H9 (cell line): ENCODE data around the gene WRAP73. TPM values are rescaled to one million over a fixed set of nuclear protein-coding genes. Genes with fewer than 3 reads are reported as not detected.
"Not testable (repeated sequence)": the region's sequence is repeated elsewhere in the genome, so short reads cannot be mapped to it uniquely, and the experiment has no call there.

Experiments used
- DNase-seq: peaks from one replicate; pipeline ENCODE4 v3.0.0-alpha.2; 2017
- H2AFZ ChIP-seq: one replicate; pipeline ENCODE4 v1.6.1; 2013; ENCODE audit warnings: mild to moderate bottlenecking, low read length, control low read depth, moderate library complexity
- H2AK5ac ChIP-seq: 2 replicates; pipeline ENCODE4 v1.6.1; 2013; ENCODE audit warnings: low read length, control low read depth, mixed read lengths; ENCODE audit not compliant: insufficient read length
- H2BK120ac ChIP-seq: one replicate; pipeline ENCODE4 v1.6.1; 2013; ENCODE audit warnings: low read depth, mild to moderate bottlenecking, low read length, control low read depth, inconsistent platforms; ENCODE audit not compliant: poor library complexity, severe bottlenecking
- H2BK12ac ChIP-seq: 2 replicates; pipeline ENCODE4 v1.6.1; 2013; ENCODE audit warnings: low read length, control low read depth, mixed read lengths, low read depth; ENCODE audit not compliant: insufficient read length
- H2BK15ac ChIP-seq: 2 replicates; pipeline ENCODE4 v1.6.1; 2013; ENCODE audit warnings: low read depth, low read length, control low read depth
- H2BK20ac ChIP-seq: one replicate; pipeline ENCODE4 v1.6.1; 2013; ENCODE audit warnings: low read depth, mild to moderate bottlenecking, low read length, control low read depth, inconsistent platforms; ENCODE audit not compliant: poor library complexity, severe bottlenecking
- H2BK5ac ChIP-seq: 2 replicates; pipeline ENCODE4 v1.6.1; 2013; ENCODE audit warnings: low read length, control low read depth, mixed read lengths; ENCODE audit not compliant: insufficient read length
- H3K14ac ChIP-seq: 2 replicates; pipeline ENCODE4 v1.6.1; 2013; ENCODE audit warnings: low read length, control low read depth; ENCODE audit not compliant: insufficient read depth
- H3K18ac ChIP-seq: 2 replicates; pipeline ENCODE4 v1.6.1; 2013; ENCODE audit warnings: low read depth, mild to moderate bottlenecking, mixed read lengths, low read length, control low read depth; ENCODE audit not compliant: insufficient read length
- H3K23ac ChIP-seq: 2 replicates; pipeline ENCODE4 v1.6.1; 2013; ENCODE audit warnings: low read length, control low read depth, mixed read lengths, low read depth; ENCODE audit not compliant: insufficient read length
- H3K23me2 ChIP-seq: 2 replicates; pipeline ENCODE4 v1.6.1; 2013; ENCODE audit warnings: low read depth, mild to moderate bottlenecking, mixed read lengths, low read length, control low read depth; ENCODE audit not compliant: insufficient read length, poor library complexity, severe bottlenecking
- H3K27ac ChIP-seq: 2 replicates; pipeline ENCODE4 v1.5.1; 2013; ENCODE audit warnings: low read length, control low read depth, mixed read lengths, low read depth; ENCODE audit not compliant: insufficient read length
- H3K27me3 ChIP-seq: 2 replicates; pipeline ENCODE4 v1.6.1; 2013; ENCODE audit warnings: low read length, control low read depth, inconsistent platforms; ENCODE audit not compliant: insufficient read depth
- H3K4ac ChIP-seq: 2 replicates; pipeline ENCODE4 v1.6.1; 2013; ENCODE audit warnings: low read depth, mild to moderate bottlenecking, control low read depth, inconsistent platforms, low read length, moderate library complexity
- H3K4me1 ChIP-seq: 2 replicates; pipeline ENCODE4 v1.6.1; 2013; ENCODE audit warnings: low read length, control low read depth, inconsistent platforms; ENCODE audit not compliant: insufficient read depth
- H3K4me2 ChIP-seq: 2 replicates; pipeline ENCODE4 v1.6.1; 2013; ENCODE audit warnings: low read length, control low read depth, mixed read lengths; ENCODE audit not compliant: insufficient read length, insufficient read depth
- H3K56ac ChIP-seq: 2 replicates; pipeline ENCODE4 v1.6.1; 2013; ENCODE audit warnings: low read depth, mild to moderate bottlenecking, mixed read lengths, low read length, control low read depth; ENCODE audit not compliant: insufficient read length
- H3K79me1 ChIP-seq: 2 replicates; pipeline ENCODE4 v1.6.1; 2013; ENCODE audit warnings: low read depth, mild to moderate bottlenecking, moderate library complexity, low read length, control low read depth, inconsistent platforms; ENCODE audit not compliant: insufficient read depth, poor library complexity, severe bottlenecking
- H3K79me2 ChIP-seq: 2 replicates; pipeline ENCODE4 v1.6.1; 2013; ENCODE audit warnings: low read length, control low read depth, inconsistent platforms; ENCODE audit not compliant: insufficient read depth
- H3K9ac ChIP-seq: 2 replicates; pipeline ENCODE4 v1.6.1; 2013; ENCODE audit warnings: low read length, control low read depth, mixed read lengths; ENCODE audit not compliant: insufficient read length; ENCODE audit errors: extremely low read depth
- H3K9me3 ChIP-seq: one replicate; pipeline ENCODE4 v1.6.1; 2013; ENCODE audit warnings: low read depth, low read length, inconsistent platforms; ENCODE audit not compliant: control insufficient read depth
- H3T11ph ChIP-seq: one replicate; pipeline ENCODE4 v1.6.1; 2013; ENCODE audit warnings: mild to moderate bottlenecking, low read length, control low read depth, inconsistent platforms
- H4K20me1 ChIP-seq: one replicate; pipeline ENCODE4 v1.6.1; 2013; ENCODE audit not compliant: control insufficient read depth, insufficient read length, insufficient read depth
- H4K5ac ChIP-seq: 2 replicates; pipeline ENCODE4 v1.6.1; 2013; ENCODE audit warnings: low read depth, mild to moderate bottlenecking, mixed read lengths, low read length, control low read depth; ENCODE audit not compliant: insufficient read length
- H4K8ac ChIP-seq: replicated peaks from 2 replicates; pipeline ENCODE4 v1.6.1; 2013; ENCODE audit warnings: low read length, control low read depth, mixed read lengths, low read depth; ENCODE audit not compliant: insufficient read length
- H4K91ac ChIP-seq: 2 replicates; pipeline ENCODE4 v1.6.1; 2013; ENCODE audit warnings: low read depth, mild to moderate bottlenecking, moderate library complexity, mixed read lengths, low read length, control low read depth; ENCODE audit not compliant: insufficient read length
- H3K27ac Mint-ChIP-seq, 3 experiments: 2 replicates in 2 of 3; 3 replicates in 1 of 3; pipeline ENCODE4 v1.8.0; 2020 to 2021; ENCODE audit warnings: mixed read lengths in 3 of 3, mild to moderate bottlenecking in 1 of 3, moderate library complexity in 1 of 3
- H3K27me3 Mint-ChIP-seq: 2 replicates; pipeline ENCODE4 v1.8.0; 2021; ENCODE audit warnings: low read depth, mild to moderate bottlenecking, moderate library complexity, mixed read lengths
- H3K36me3 Mint-ChIP-seq, 3 experiments: 2 replicates in 2 of 3; 3 replicates in 1 of 3; pipeline ENCODE4 v1.8.0; 2020 to 2021; ENCODE audit warnings: low read depth in 3 of 3, mixed read lengths in 3 of 3; ENCODE audit not compliant: insufficient read depth in 1 of 3
- H3K4me1 Mint-ChIP-seq, 2 experiments: 2 replicates each; pipeline ENCODE4 v1.8.0; 2020; ENCODE audit warnings: mixed read lengths in 2 of 2
- H3K4me3 Mint-ChIP-seq, 2 experiments: 2 replicates in 1 of 2; 3 replicates in 1 of 2; pipeline ENCODE4 v1.8.0; 2020 to 2021; ENCODE audit warnings: mild to moderate bottlenecking in 2 of 2, mixed read lengths in 2 of 2, moderate library complexity in 1 of 2
- H3K9me3 Mint-ChIP-seq, 2 experiments: 2 replicates in 1 of 2; 3 replicates in 1 of 2; pipeline ENCODE4 v1.8.0; 2020; ENCODE audit warnings: mild to moderate bottlenecking in 2 of 2, mixed read lengths in 2 of 2, moderate library complexity in 1 of 2
- CTCF ChIP-seq: fragments of 200-600 bp; sonication (generic); conservative IDR thresholded peaks from 3 replicates; pipeline ENCODE4 v1.8.0; 2021; ENCODE audit warnings: antibody characterized with exemption, mild to moderate bottlenecking
- WGBS: extraction: QIAGEN DNeasy Blood & Tissue Kit; methylation state at CpG from one replicate; pipeline ENCODE4 v1.1.7; 2013; ENCODE audit warnings: missing lambda C conversion rate, low lambda C conversion rate, mixed read lengths; ENCODE audit not compliant: insufficient read length; ENCODE audit errors: extremely low coverage; 5-methylcytosine and 5-hydroxymethylcytosine counted together
- total RNA-seq: library from RNA; stranded (reverse); gene quantifications from 2 replicates; pipeline ENCODE4 v1.2.1, GENCODE V29; 2021

Gene WRAP73
- total RNA-seq, 1 experiment from 2014 or later, result 28.4 TPM

GRCh38 chr1:3623441-3624199, 26.3 kb downstream of the WRAP73 start:
- Histone ChIP-seq H2BK20ac (no peak overlapping the region), H3K23me2 (peaks cover 9% of the 10 kb centered on the region), H3K18ac (no peak overlapping the region), H3K4me2 (peak overlapping the region; percentile 90), H2BK120ac (no peak overlapping the region), H2AK5ac (no peak overlapping the region), H2BK12ac (no peak overlapping the region), H3K56ac (no peak overlapping the region), H2AFZ (no peak overlapping the region), H4K5ac (no peak overlapping the region), H3K4ac (no peak overlapping the region), H4K91ac (no peak overlapping the region), H4K8ac (no peak overlapping the region), H3K14ac (peak overlapping the region; percentile 13; the same call in 1 of the 2 replicates), H3K23ac (no peak overlapping the region), H3K9me3 (no peaks in the 10 kb centered on the region), H3K79me2 (no peaks in the 10 kb centered on the region), H3K4me1 (no peaks in the 10 kb centered on the region), H3K9ac (peak overlapping the region; percentile 45), H3K79me1 (no peaks in the 10 kb centered on the region), H3T11ph (no peak overlapping the region), H3K27me3 (no peaks in the 10 kb centered on the region), H3K27ac (no peak overlapping the region), H2BK5ac (no peak overlapping the region), H4K20me1 (no peaks in the 10 kb centered on the region), H2BK15ac (no peak overlapping the region)
- Mint-ChIP-seq H3K4me1 (peaks cover 14 to 17% of the 10 kb centered on the region in 2 experiments), H3K27ac (peak overlapping the region in 1 of 3 experiments; percentile 84; a peak in 1 of 7 replicates), H3K4me3 (peak overlapping the region; percentile 87 to 92), H3K9me3 (no peaks in the 10 kb centered on the region), H3K27me3 (peaks cover 22% of the 10 kb centered on the region), H3K36me3 (peaks cover 3 to 16% (median 12%) of the 10 kb centered on the region in 3 experiments; a peak in 5 of 7 replicates)
- no CpG with 5 or more reads among the region's 23 CpGs for WGBS
- no peak for DNase-seq
- TF ChIP-seq CTCF, result no peak

- H3K79me2 ChIP-seq, H3T11ph ChIP-seq, H2BK120ac ChIP-seq, H3K79me1 ChIP-seq, H2BK5ac ChIP-seq, H2AK5ac ChIP-seq, H3K9ac ChIP-seq, H4K8ac ChIP-seq, H3K14ac ChIP-seq, H2BK15ac ChIP-seq, H3K23ac ChIP-seq, H4K91ac ChIP-seq, H3K27ac Mint-ChIP-seq, DNase-seq, H2BK12ac ChIP-seq, H2BK20ac ChIP-seq, H3K4ac ChIP-seq, H3K4me2 ChIP-seq, H3K56ac ChIP-seq, H4K5ac ChIP-seq, H3K18ac ChIP-seq, H3K27me3 ChIP-seq, H2AFZ ChIP-seq, H3K23me2 ChIP-seq, H4K20me1 ChIP-seq, H3K9me3 Mint-ChIP-seq, H3K27ac ChIP-seq, H3K36me3 Mint-ChIP-seq, H3K9me3 ChIP-seq, H3K4me1 ChIP-seq: not testable (repeated sequence)
- peaks cover 17 to 20% of the 10 kb centered on the region in 2 experiments for H3K4me1 Mint-ChIP-seq
- H3K4me3 Mint-ChIP-seq, result peak overlapping the region in 1 of 2 experiments; percentile 15; a peak in 1 of 5 replicates
- H3K27me3 Mint-ChIP-seq, result peaks cover 22% of the 10 kb centered on the region
- whole genome bisulfite sequencing, result no CpG with 5 or more reads among the region's 9 CpGs
Measured at GRCh38 chr1:3622102-3622501, 27.8 kb downstream of the WRAP73 start.
